MM.1S (cell line): ENCODE results near the gene IGF2BP3.

ENCODE experiments used
- DNase-seq: peaks from one replicate; pipeline ENCODE4 v3.0.0-alpha.2; 2015
- H2AFZ ChIP-seq: fragments of 300-600 bp; sonication (generic); 2 replicates; pipeline ENCODE4 v1.6.0; 2016; ENCODE audit warnings: antibody characterized with exemption, low read length
- H3F3A ChIP-seq: fragments of 300-600 bp; sonication (generic); 2 replicates; pipeline ENCODE4 v1.6.1; 2016; ENCODE audit warnings: mild to moderate bottlenecking, antibody characterized with exemption, low read length, moderate library complexity, mixed read lengths; ENCODE audit not compliant: insufficient read depth
- H3K27ac ChIP-seq: fragments of 300-600 bp; sonication (generic); 2 replicates; pipeline ENCODE4 v1.5.1; 2016; ENCODE audit warnings: mild to moderate bottlenecking, low read length
- H3K27me3 ChIP-seq: fragments of 300-600 bp; sonication (generic); replicated peaks from 2 replicates; pipeline ENCODE4 v1.6.0; 2016; ENCODE audit warnings: low read length; ENCODE audit not compliant: insufficient read depth
- H3K36me3 ChIP-seq: fragments of 300-600 bp; sonication (generic); replicated peaks from 2 replicates; pipeline ENCODE4 v1.6.1; 2016; ENCODE audit warnings: mild to moderate bottlenecking, low read length, mixed read lengths; ENCODE audit not compliant: insufficient read depth
- H3K4me1 ChIP-seq: fragments of 300-600 bp; sonication (generic); 2 replicates; pipeline ENCODE4 v1.6.1; 2016; ENCODE audit warnings: low read length, mixed read lengths
- H3K4me2 ChIP-seq: fragments of 300-600 bp; sonication (generic); 2 replicates; pipeline ENCODE4 v1.6.0; 2016; ENCODE audit warnings: low read depth, low read length
- H3K4me3 ChIP-seq: fragments of 300-600 bp; sonication (generic); 2 replicates; pipeline ENCODE4 v1.5.1; 2016; ENCODE audit warnings: low read length, mixed read lengths
- H3K79me2 ChIP-seq: fragments of 300-600 bp; sonication (generic); 2 replicates; pipeline ENCODE4 v1.6.1; 2016; ENCODE audit warnings: mixed run types, low read length, mixed read lengths
- H3K9ac ChIP-seq: fragments of 300-600 bp; sonication (generic); 2 replicates; pipeline ENCODE4 v1.6.1; 2016; ENCODE audit warnings: low read length, mixed read lengths
- H3K9me2 ChIP-seq: fragments of 300-600 bp; sonication (generic); replicated peaks from 2 replicates; pipeline ENCODE4 v1.6.1; 2016; ENCODE audit warnings: mild to moderate bottlenecking, low read length, mixed read lengths; ENCODE audit not compliant: insufficient read depth
- H3K9me3 ChIP-seq: fragments of 300-600 bp; sonication (generic); replicated peaks from 2 replicates; pipeline ENCODE4 v1.6.1; 2016; ENCODE audit warnings: mild to moderate bottlenecking, low read length, mixed read lengths; ENCODE audit not compliant: insufficient read depth
- H4K20me1 ChIP-seq: fragments of 300-600 bp; sonication (generic); 2 replicates; pipeline ENCODE4 v1.6.1; 2016; ENCODE audit warnings: mild to moderate bottlenecking, low read length, moderate library complexity, mixed read lengths; ENCODE audit not compliant: insufficient read depth
- EZH2 ChIP-seq: fragments of 300-600 bp; sonication (generic); optimal IDR thresholded peaks from 2 replicates; pipeline ENCODE3; 2017; ENCODE audit warnings: low read depth, mild to moderate bottlenecking, antibody characterized with exemption, low read length, mixed read lengths
- EZH2phosphoT487 ChIP-seq: fragments of 300-600 bp; sonication (generic); IDR thresholded peaks from 2 replicates; pipeline ENCODE4 v1.6.1; 2018; ENCODE audit warnings: antibody characterized with exemption, low read length
- TF ChIP-seq, protein P1 (sequence below): fragments of 300-600 bp; sonication (generic); IDR thresholded peaks from 2 replicates; pipeline ENCODE4 v1.5.1; 2016; ENCODE audit warnings: antibody characterized with exemption, low read length, mixed read lengths

Gene IGF2BP3

DNA sequence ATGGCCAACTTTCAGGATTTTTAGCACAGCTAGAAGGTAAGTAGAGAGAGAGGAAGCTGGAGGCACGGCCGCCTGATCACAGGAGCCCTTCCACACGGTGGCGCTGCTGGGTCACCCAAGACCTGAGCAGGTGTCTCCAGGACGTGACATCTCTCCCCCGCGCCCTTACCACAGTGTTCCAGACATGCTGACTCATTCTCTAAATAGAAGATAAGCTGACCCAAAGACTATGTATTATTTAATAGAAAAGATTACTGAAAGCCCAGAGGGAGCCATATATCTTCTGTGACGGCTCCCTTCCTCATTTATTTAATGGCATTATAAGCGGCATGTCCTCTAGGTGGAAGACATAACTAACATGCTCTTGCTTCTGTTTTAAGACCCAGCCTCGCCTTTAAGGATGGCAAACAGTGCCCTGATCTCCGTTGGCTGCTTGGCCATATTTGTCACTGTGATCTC is 197.1 kb downstream of the IGF2BP3 start:
- H2AFZ ChIP-seq: peak overlapping the region; percentile 51
- H3K9ac ChIP-seq: peak overlapping the region; percentile 49
- no peaks in the 10 kb centered on the region for H3K9me2 ChIP-seq
- H3K27ac ChIP-seq: peak overlapping the region; percentile 62
- peak overlapping the region; percentile 52 for H3K4me3 ChIP-seq
- H3F3A ChIP-seq: peaks cover 5% of the 10 kb centered on the region; the same call in 1 of the 2 replicates
- no peaks in the 10 kb centered on the region for H4K20me1 ChIP-seq
- H3K4me1 ChIP-seq: peaks cover 10% of the 10 kb centered on the region
- peak overlapping the region; percentile 57 for H3K4me2 ChIP-seq
- no peaks in the 10 kb centered on the region for H3K36me3 ChIP-seq
- no peaks in the 10 kb centered on the region for H3K27me3 ChIP-seq
- DNase-seq: peak; percentile 97
- TF ChIP-seq EZH2: no peak
- TF ChIP-seq, protein P1, sequence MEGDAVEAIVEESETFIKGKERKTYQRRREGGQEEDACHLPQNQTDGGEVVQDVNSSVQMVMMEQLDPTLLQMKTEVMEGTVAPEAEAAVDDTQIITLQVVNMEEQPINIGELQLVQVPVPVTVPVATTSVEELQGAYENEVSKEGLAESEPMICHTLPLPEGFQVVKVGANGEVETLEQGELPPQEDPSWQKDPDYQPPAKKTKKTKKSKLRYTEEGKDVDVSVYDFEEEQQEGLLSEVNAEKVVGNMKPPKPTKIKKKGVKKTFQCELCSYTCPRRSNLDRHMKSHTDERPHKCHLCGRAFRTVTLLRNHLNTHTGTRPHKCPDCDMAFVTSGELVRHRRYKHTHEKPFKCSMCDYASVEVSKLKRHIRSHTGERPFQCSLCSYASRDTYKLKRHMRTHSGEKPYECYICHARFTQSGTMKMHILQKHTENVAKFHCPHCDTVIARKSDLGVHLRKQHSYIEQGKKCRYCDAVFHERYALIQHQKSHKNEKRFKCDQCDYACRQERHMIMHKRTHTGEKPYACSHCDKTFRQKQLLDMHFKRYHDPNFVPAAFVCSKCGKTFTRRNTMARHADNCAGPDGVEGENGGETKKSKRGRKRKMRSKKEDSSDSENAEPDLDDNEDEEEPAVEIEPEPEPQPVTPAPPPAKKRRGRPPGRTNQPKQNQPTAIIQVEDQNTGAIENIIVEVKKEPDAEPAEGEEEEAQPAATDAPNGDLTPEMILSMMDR: peak; percentile 86
- no peaks in the 10 kb centered on the region for H3K9me3 ChIP-seq
- H3K79me2 ChIP-seq: peaks cover 12% of the 10 kb centered on the region

DNA sequence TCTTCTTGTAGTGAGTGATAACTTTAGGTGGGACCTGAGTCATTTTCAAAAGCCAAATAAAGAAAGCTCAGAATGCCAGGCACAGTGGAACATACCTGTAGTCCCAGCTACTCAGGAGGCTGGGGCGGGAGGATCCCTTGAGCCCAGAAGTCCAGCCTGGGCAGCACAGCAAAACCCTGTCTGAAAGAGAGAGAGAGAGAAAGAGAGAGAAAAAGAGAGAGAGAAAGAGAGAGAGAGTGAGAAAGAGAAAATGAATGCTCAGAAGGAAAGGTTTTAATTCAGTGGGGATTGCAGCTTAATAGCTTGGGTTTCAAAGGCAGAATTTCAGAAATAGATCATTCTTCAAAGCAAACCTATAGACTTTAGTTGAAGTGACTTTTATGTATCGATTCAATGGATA is 198.0 kb downstream of the IGF2BP3 start:
- peaks cover 12% of the 10 kb centered on the region for H3K79me2 ChIP-seq
- 0 out of 2 replicates have a peak overlapping the region, but pooled peaks have one; percentile 32 for H2AFZ ChIP-seq
- peaks cover 10% of the 10 kb centered on the region for H3K4me1 ChIP-seq
- no peaks in the 10 kb centered on the region for H3K9me3 ChIP-seq
- H3K4me2 ChIP-seq: peak overlapping the region; percentile 53; the same call in 1 of the 2 replicates
- no peak for TF ChIP-seq EZH2phosphoT487
- no peak for DNase-seq
- H3K27me3 ChIP-seq: no peaks in the 10 kb centered on the region
- no peak overlapping the region for H3K27ac ChIP-seq
- H3K9ac ChIP-seq: no peak overlapping the region
- no peak overlapping the region for H3K4me3 ChIP-seq
- H3F3A ChIP-seq: peaks cover 5% of the 10 kb centered on the region; the same call in 1 of the 2 replicates
- no peaks in the 10 kb centered on the region for H3K9me2 ChIP-seq
- no peaks in the 10 kb centered on the region for H4K20me1 ChIP-seq
- no peaks in the 10 kb centered on the region for H3K36me3 ChIP-seq

DNA sequence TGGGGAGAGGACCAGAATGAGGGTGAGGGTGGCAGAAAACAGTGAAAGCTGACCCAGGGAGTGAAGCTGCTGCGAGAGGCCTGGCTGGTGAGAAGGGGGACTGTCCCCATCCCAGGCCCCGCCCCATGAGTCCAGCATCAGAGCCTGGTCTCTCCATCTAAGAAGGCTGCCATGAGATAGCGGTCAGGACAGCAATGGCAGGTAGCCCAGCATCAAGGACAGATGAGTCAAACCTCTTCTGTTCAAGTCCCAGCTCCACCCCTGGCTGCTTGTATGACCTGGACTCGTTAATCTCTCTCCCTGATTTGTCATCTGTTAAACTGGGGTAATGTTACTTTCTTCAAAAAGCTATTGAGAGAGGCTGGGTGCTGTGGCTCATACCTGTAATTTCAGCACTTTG is 201.5 kb downstream of the IGF2BP3 start:
- Histone ChIP-seq H3K9me2 (no peaks in the 10 kb centered on the region), H3K4me3 (no peak overlapping the region), H3K27me3 (no peaks in the 10 kb centered on the region), H3K27ac (no peak overlapping the region), H3K4me1 (peaks cover 1% of the 10 kb centered on the region; the same call in 1 of the 2 replicates), H3F3A (no peaks in the 10 kb centered on the region), H4K20me1 (no peaks in the 10 kb centered on the region), H3K36me3 (no peaks in the 10 kb centered on the region), H3K4me2 (no peak overlapping the region), H3K79me2 (peaks cover 1% of the 10 kb centered on the region; the same call in 1 of the 2 replicates), H3K9me3 (no peaks in the 10 kb centered on the region), H2AFZ (no peak overlapping the region), H3K9ac (no peak overlapping the region)
- DNase-seq: no peak
- TF ChIP-seq EZH2: no peak
- TF ChIP-seq EZH2phosphoT487: no peak
- TF ChIP-seq, protein P1: no peak

DNA sequence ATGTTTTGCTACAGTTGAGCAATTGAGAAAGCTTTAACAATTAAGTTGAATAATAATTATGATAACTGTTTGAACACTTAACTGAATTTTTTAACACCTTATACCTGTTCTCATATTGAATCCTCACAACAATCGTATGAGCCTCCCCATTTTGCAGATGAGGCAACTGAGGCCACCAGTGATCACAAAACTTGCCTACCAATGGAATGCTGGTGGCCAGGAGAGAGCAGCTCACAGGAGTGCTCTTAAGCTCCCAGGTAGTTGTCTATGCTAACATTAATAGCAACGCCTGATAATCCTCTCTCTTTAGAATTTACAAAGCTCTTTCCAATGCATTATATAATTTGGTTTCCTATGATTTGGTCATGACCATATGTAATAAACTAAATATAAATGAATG is 202.1 kb downstream of the IGF2BP3 start:
- H3K9ac ChIP-seq: no peak overlapping the region
- H3F3A ChIP-seq: no peaks in the 10 kb centered on the region
- H3K27me3 ChIP-seq: no peaks in the 10 kb centered on the region
- TF ChIP-seq, protein P1: no peak
- no peak for TF ChIP-seq EZH2phosphoT487
- TF ChIP-seq EZH2: no peak
- H3K9me2 ChIP-seq: no peaks in the 10 kb centered on the region
- DNase-seq: no peak
- no peak overlapping the region for H3K4me3 ChIP-seq
- H2AFZ ChIP-seq: no peak overlapping the region
- no peak overlapping the region for H3K27ac ChIP-seq
- no peaks in the 10 kb centered on the region for H3K36me3 ChIP-seq
- no peaks in the 10 kb centered on the region for H3K9me3 ChIP-seq
- H4K20me1 ChIP-seq: no peaks in the 10 kb centered on the region
- no peak overlapping the region for H3K4me2 ChIP-seq
- no peaks in the 10 kb centered on the region for H3K79me2 ChIP-seq
- no peaks in the 10 kb centered on the region for H3K4me1 ChIP-seq
